Muscle layer of duodenum (tissue), 2 donors: ENCODE data around the gene SLC35F2.

ENCODE experiments used
- H3K27ac ChIP-seq: one replicate; pipeline ENCODE4 v1.7.0; 2013; ENCODE audit warnings: mild to moderate bottlenecking, low read length
- H3K27me3 ChIP-seq: one replicate; pipeline ENCODE4 v1.7.0; 2013; ENCODE audit warnings: low read depth, mild to moderate bottlenecking, control low read depth, low read length
- H3K36me3 ChIP-seq, 2 donors: one replicate each; pipeline ENCODE4 v1.7.0; 2013; ENCODE audit warnings: low read length in 2 of 2, control low read depth in 1 of 2, mild to moderate bottlenecking in 1 of 2; ENCODE audit not compliant: insufficient read depth in 2 of 2, control insufficient read depth in 1 of 2
- H3K4me1 ChIP-seq, 2 donors: one replicate each; pipeline ENCODE4 v1.7.0; 2013; ENCODE audit warnings: low read length in 2 of 2, mild to moderate bottlenecking in 2 of 2, control low read depth in 1 of 2, moderate library complexity in 1 of 2; ENCODE audit not compliant: insufficient read depth in 2 of 2, control insufficient read depth in 1 of 2
- H3K4me3 ChIP-seq, 2 donors: one replicate each; pipeline ENCODE4 v1.7.0; 2013; ENCODE audit warnings: low read length in 2 of 2, low read depth in 1 of 2, mild to moderate bottlenecking in 1 of 2
- H3K9me3 ChIP-seq, 2 donors: one replicate each; pipeline ENCODE4 v1.7.0; 2013; ENCODE audit warnings: low read length in 2 of 2, control low read depth in 1 of 2, mild to moderate bottlenecking in 1 of 2; ENCODE audit not compliant: control insufficient read depth in 1 of 2
- donor health status: healthy.

Gene SLC35F2

DNA sequence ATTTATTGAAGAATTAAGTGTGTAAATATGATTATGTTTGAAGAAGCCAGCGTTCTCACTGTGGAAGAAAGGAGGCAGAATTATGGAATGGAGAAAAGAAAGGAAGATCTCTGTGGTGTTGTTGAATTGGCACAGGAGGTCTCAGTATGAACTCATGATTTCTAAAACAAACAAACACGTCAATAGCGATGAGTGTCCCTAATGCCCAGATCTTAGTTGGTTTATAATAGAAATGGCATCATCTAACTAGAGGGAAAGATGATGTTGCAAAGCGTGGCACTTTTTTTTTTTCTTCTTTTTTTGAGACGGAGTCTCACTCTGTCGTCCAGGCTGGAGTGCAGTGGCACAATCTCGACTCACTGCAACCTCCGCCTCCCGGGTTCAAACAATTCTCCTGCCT is 107.5 kb downstream of the SLC35F2 start:
- H3K27ac ChIP-seq, result no peak overlapping the region
- H3K27me3 ChIP-seq, result no peaks in the 10 kb centered on the region
- H3K9me3 ChIP-seq, result no peaks in the 10 kb centered on the region
- no peak overlapping the region for H3K4me3 ChIP-seq
- no peaks in the 10 kb centered on the region for H3K4me1 ChIP-seq
- H3K36me3 ChIP-seq, result no peaks in the 10 kb centered on the region

DNA sequence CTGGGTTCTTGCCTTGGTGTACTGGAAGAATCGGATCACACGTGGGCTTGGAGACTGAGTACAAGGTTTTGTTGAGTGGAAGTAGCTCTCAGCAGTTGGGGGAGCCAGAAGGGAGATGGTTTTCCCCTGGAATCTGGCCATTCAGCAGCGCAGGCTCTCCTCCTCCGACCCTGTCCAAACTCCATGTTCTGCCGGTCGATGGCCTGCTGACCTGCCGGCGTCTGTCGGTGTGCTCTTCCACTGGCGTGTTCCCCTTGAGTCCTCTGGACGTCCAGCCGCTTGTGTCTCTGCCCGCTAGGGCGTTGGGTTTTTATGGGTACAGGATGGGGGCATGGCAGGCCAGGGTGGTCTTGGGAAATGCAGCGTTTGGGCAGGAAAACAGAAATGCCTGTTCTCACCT is 108.3 kb downstream of the SLC35F2 start:
- Histone ChIP-seq H3K4me3 (no peak overlapping the region), H3K27me3 (no peaks in the 10 kb centered on the region), H3K4me1 (no peaks in the 10 kb centered on the region), H3K27ac (no peak overlapping the region), H3K36me3 (no peaks in the 10 kb centered on the region), H3K9me3 (no peaks in the 10 kb centered on the region)

DNA sequence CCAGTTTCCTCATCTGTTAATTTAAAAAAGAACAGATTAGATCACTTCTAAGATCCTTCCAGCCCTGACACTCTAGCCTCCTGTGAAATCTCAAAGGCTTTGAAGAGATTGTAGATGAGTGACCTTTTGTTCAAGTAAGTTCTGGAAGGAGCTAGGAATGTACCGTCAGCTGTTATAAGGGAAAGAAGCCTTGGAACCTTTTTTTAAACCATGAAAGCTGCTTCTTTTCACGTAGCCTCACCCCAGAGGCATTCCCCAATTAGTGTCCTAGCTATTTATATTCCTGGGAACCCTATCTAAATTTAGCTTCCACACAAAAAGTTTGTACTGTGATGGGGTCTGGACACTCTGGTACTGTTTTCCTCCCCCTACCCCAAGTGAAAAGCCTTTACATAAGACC is 111.0 kb downstream of the SLC35F2 start:
- Histone ChIP-seq H3K27ac (no peak overlapping the region), H3K36me3 (no peaks in the 10 kb centered on the region)

DNA sequence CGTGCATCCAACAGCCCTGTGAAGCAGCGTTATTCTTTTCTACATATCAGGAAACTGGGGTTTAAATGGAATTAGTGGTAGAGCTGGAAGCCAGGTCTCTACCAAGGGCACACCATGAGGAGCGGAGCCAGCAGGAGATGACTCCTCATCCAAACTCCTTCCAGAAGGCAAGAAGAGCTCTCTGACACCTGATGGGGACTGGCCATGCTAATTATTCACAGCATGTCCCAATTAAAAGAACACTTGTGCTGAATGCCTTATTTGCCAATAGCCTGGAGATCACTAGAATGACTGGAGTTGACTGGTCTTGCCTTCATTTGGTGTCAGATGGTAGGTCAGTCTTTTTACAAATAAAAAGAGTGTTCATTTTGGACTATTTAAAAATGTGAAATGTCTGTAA is 113.9 kb downstream of the SLC35F2 start:
- Histone ChIP-seq H3K27me3 (no peaks in the 10 kb centered on the region), H3K4me1 (no peaks in the 10 kb centered on the region), H3K4me3 (no peak overlapping the region), H3K27ac (no peak overlapping the region), H3K9me3 (no peaks in the 10 kb centered on the region), H3K36me3 (no peaks in the 10 kb centered on the region)

More for the DNA sequence above, 111.0 kb downstream of the SLC35F2 start:
- Histone ChIP-seq H3K9me3 (no peaks in the 10 kb centered on the region), H3K27me3 (no peaks in the 10 kb centered on the region), H3K4me1 (no peaks in the 10 kb centered on the region), H3K4me3 (no peak overlapping the region)

- Histone ChIP-seq H3K27ac (no peak overlapping the region), H3K4me3 (no peak overlapping the region), H3K27me3 (no peaks in the 10 kb centered on the region)
Measured at GRCh38 chr11:107743191-107743590, 115.4 kb downstream of the SLC35F2 start.

DNA sequence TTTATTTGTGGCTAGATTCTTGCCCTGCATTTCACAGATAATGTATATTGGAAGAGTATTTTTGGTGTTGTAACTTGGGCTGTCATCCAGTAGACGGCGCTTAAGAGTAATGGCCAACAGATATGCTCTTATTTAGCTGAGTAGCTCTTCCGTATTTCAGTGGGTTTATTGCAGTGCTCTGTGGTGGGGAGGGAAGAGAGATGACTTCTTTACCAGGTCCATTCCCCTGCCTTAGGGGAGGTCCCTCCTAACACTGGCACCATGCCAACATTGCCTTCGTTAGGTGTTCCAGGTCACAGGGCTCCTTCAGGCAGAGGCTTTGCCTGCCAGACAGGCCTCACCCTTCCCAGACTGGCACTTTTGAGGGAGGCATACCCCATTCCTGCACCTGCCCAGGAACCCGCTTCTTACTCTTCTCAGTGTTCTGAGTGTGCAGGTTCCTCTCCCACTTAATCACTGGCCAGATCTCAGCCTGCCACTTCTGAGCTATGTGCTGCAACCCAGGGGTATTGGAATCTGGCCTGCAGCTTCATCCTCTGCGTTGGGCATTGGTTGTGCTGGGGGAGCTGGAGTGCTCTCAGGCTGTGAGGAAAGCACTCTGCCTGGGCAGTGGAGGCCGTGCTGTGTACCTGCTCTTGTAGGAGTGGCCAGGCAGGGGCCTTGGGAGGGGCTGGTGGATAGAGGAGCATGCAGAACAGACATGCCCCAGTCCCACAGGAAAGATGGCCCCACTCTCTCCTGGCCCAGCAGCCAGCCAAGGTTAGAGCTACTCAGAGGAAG is 117.4 kb downstream of the SLC35F2 start:
- H3K4me3 ChIP-seq, result no peak overlapping the region
- no peak overlapping the region for H3K27ac ChIP-seq
- no peaks in the 10 kb centered on the region for H3K27me3 ChIP-seq
- no peaks in the 10 kb centered on the region for H3K4me1 ChIP-seq
- H3K9me3 ChIP-seq, result no peaks in the 10 kb centered on the region
- H3K36me3 ChIP-seq, result no peaks in the 10 kb centered on the region

More at GRCh38 chr11:107743191-107743590, 115.4 kb downstream of the SLC35F2 start:
- Histone ChIP-seq H3K4me1 (no peaks in the 10 kb centered on the region), H3K9me3 (no peaks in the 10 kb centered on the region), H3K36me3 (no peaks in the 10 kb centered on the region)
